Measurements from ENCODE around the gene BANK1. TPM values are rescaled to one million over a fixed set of nuclear protein-coding genes. Genes with fewer than 3 reads are reported as not detected.

Gene BANK1
- polyA plus RNA-seq, 1 of the 3 experiments (the other 2 are of a cell fraction): not detected

DNA sequence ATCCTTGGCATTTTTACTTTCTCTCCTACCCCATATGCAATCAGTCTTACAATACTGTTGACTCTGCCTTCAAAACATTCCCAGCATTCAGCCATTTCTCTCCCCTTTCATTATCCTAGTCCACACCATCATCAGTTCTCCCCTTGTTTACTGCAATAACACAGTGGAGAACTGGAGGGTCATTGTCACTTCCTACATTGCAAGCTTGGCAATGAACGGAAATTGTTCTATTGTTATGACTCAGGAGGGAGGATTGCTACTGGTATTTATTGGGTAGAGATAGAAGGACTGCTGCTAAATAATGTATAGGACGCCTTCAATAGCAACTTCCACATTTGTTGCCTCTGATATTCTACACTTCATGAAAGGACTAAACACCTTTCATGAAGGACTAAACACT, 231.8 kb downstream of the BANK1 start:
- ChIA-PET CTCF (no interaction called here), POLR2A (no interaction called here)
- DNase-seq: no peak
- WGBS (ENCODE audit: low lambda C conversion rate): 73% methylated on average over 2 of the region's 2 CpGs
- TF ChIP-seq NRF1 (IDR thresholded peaks at IDR 0.05; ENCODE audit: low read depth, low read length) (no peak), JUND (IDR thresholded peaks at IDR 0.05) (no peak), TEAD4 (IDR thresholded peaks at IDR 0.05; ENCODE audit: borderline replicate concordance, insufficient read depth) (no peak), CHD2 (IDR thresholded peaks at IDR 0.05; ENCODE audit: low read length, partially characterized antibody) (no peak), TAF1 (IDR thresholded peaks at IDR 0.05; ENCODE audit: borderline replicate concordance, low read depth, low read length) (no peak), RAD21 (IDR thresholded peaks at IDR 0.05; ENCODE audit: low read length) (no peak), NFIC (IDR thresholded peaks at IDR 0.05; ENCODE audit: borderline replicate concordance) (no peak), EZH2phosphoT487 (IDR thresholded peaks at IDR 0.05; ENCODE audit: borderline replicate concordance, low read depth) (no peak), GATA2 (CRISPR knock-in tag; IDR thresholded peaks at IDR 0.05) (no peak), SIN3A (IDR thresholded peaks at IDR 0.05; ENCODE audit: borderline replicate concordance, low read depth, low read length) (no peak), RXRA (IDR thresholded peaks at IDR 0.05; ENCODE audit: borderline replicate concordance, low read depth) (no peak)
- TF ChIP-seq, protein P1, sequence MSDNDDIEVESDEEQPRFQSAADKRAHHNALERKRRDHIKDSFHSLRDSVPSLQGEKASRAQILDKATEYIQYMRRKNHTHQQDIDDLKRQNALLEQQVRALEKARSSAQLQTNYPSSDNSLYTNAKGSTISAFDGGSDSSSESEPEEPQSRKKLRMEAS (IDR thresholded peaks at IDR 0.05; ENCODE audit: low read depth): no peak
- TF ChIP-seq, protein P2, sequence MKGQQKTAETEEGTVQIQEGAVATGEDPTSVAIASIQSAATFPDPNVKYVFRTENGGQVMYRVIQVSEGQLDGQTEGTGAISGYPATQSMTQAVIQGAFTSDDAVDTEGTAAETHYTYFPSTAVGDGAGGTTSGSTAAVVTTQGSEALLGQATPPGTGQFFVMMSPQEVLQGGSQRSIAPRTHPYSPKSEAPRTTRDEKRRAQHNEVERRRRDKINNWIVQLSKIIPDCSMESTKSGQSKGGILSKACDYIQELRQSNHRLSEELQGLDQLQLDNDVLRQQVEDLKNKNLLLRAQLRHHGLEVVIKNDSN (IDR thresholded peaks at IDR 0.05; ENCODE audit: borderline replicate concordance, low read depth): no peak
- TF ChIP-seq, protein P3, sequence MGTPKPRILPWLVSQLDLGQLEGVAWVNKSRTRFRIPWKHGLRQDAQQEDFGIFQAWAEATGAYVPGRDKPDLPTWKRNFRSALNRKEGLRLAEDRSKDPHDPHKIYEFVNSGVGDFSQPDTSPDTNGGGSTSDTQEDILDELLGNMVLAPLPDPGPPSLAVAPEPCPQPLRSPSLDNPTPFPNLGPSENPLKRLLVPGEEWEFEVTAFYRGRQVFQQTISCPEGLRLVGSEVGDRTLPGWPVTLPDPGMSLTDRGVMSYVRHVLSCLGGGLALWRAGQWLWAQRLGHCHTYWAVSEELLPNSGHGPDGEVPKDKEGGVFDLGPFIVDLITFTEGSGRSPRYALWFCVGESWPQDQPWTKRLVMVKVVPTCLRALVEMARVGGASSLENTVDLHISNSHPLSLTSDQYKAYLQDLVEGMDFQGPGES (IDR thresholded peaks at IDR 0.05; ENCODE audit: low read depth, low read length): no peak
- TF ChIP-seq, protein P4, sequence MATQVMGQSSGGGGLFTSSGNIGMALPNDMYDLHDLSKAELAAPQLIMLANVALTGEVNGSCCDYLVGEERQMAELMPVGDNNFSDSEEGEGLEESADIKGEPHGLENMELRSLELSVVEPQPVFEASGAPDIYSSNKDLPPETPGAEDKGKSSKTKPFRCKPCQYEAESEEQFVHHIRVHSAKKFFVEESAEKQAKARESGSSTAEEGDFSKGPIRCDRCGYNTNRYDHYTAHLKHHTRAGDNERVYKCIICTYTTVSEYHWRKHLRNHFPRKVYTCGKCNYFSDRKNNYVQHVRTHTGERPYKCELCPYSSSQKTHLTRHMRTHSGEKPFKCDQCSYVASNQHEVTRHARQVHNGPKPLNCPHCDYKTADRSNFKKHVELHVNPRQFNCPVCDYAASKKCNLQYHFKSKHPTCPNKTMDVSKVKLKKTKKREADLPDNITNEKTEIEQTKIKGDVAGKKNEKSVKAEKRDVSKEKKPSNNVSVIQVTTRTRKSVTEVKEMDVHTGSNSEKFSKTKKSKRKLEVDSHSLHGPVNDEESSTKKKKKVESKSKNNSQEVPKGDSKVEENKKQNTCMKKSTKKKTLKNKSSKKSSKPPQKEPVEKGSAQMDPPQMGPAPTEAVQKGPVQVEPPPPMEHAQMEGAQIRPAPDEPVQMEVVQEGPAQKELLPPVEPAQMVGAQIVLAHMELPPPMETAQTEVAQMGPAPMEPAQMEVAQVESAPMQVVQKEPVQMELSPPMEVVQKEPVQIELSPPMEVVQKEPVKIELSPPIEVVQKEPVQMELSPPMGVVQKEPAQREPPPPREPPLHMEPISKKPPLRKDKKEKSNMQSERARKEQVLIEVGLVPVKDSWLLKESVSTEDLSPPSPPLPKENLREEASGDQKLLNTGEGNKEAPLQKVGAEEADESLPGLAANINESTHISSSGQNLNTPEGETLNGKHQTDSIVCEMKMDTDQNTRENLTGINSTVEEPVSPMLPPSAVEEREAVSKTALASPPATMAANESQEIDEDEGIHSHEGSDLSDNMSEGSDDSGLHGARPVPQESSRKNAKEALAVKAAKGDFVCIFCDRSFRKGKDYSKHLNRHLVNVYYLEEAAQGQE (IDR thresholded peaks at IDR 0.05; ENCODE audit: low read depth, low read length): no peak
- no peaks in the 10 kb centered on the region for H3K9me2 ChIP-seq
- no peak overlapping the region for H3K4me3 ChIP-seq (ENCODE audit: low read depth in 2 of 2, low read length in 1 of 2)
- no peaks in the 10 kb centered on the region for H3K27me3 ChIP-seq (ENCODE audit: insufficient read depth)
- H3K79me2 ChIP-seq (ENCODE audit: insufficient read depth): no peaks in the 10 kb centered on the region
- H2AFZ ChIP-seq (ENCODE audit: low read depth): no peak overlapping the region
- no peaks in the 10 kb centered on the region for H3K36me3 ChIP-seq (replicated peaks in 1 of 2; ENCODE audit: control insufficient read depth in 1 of 2, insufficient read depth in 2 of 2, low read length in 1 of 2)
- no peaks in the 10 kb centered on the region for H4K20me1 ChIP-seq (ENCODE audit: insufficient read depth)
- H3K9me3 ChIP-seq: no peaks in the 10 kb centered on the region
- no peak overlapping the region for H3K27ac ChIP-seq (ENCODE audit: low read depth in 2 of 2, low read length in 1 of 2)
- no peak overlapping the region for H3K9ac ChIP-seq
- H3F3A ChIP-seq (replicated peaks; ENCODE audit: insufficient read depth): no peaks in the 10 kb centered on the region
- no peaks in the 10 kb centered on the region for H3K4me1 ChIP-seq (ENCODE audit: control insufficient read depth in 1 of 2, insufficient read depth in 2 of 2, low read depth in 1 of 2, low read length in 1 of 2)
- H3K4me2 ChIP-seq: no peak overlapping the region
